ENCODE measurements around the gene ARHGDIA.

GRCh38 chr17:81914103-81914850 is 43.1 kb upstream of the ARHGDIA start:
- TF ChIP-seq, protein P1, sequence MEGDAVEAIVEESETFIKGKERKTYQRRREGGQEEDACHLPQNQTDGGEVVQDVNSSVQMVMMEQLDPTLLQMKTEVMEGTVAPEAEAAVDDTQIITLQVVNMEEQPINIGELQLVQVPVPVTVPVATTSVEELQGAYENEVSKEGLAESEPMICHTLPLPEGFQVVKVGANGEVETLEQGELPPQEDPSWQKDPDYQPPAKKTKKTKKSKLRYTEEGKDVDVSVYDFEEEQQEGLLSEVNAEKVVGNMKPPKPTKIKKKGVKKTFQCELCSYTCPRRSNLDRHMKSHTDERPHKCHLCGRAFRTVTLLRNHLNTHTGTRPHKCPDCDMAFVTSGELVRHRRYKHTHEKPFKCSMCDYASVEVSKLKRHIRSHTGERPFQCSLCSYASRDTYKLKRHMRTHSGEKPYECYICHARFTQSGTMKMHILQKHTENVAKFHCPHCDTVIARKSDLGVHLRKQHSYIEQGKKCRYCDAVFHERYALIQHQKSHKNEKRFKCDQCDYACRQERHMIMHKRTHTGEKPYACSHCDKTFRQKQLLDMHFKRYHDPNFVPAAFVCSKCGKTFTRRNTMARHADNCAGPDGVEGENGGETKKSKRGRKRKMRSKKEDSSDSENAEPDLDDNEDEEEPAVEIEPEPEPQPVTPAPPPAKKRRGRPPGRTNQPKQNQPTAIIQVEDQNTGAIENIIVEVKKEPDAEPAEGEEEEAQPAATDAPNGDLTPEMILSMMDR (IDR thresholded peaks at IDR 0.05) = no peak
- no peak for TF ChIP-seq POLR2A (IDR thresholded peaks at IDR 0.05)
